Breast epithelium (tissue), 4 donors: ENCODE data around the gene SERPINB7. TPM values are rescaled to one million over a fixed set of nuclear protein-coding genes. Genes with fewer than 3 reads are reported as not detected.
A peak's percentile ranks its signal among the peaks of the same experiment; 100 is the strongest.

Source experiments
- DNase-seq, 2 donors: peaks; one replicate each; pipeline ENCODE4 v3.0.0-alpha.2; 2019; ENCODE audit warnings: low spot score in 2 of 2
- H3K27ac ChIP-seq, 2 donors: fragments of 200-600 bp; sonication (generic) in 1 of 2; one replicate each; pipeline ENCODE4 v1.5.1; 2016 to 2019; ENCODE audit warnings: mild to moderate bottlenecking in 1 of 2
- H3K27me3 ChIP-seq, 2 donors: fragments of 200-600 bp; sonication (generic) in 1 of 2; one replicate each; pipeline versions ENCODE4 v1.5.1 to v1.6.0; 2017 to 2019; ENCODE audit warnings: control low read depth in 1 of 2, mild to moderate bottlenecking in 1 of 2
- H3K36me3 ChIP-seq: fragments of 200-600 bp; one replicate; pipeline ENCODE4 v1.5.1; 2019
- H3K4me1 ChIP-seq, 2 donors: fragments of 200-600 bp; sonication (generic); one replicate each; pipeline ENCODE4 v1.5.1; 2016 to 2019; ENCODE audit warnings: control low read depth in 1 of 2
- H3K4me3 ChIP-seq, 3 donors: fragments of 200-600 bp; sonication (generic); 1 replicate in 2 of 3; 2 replicates in 1 of 3; pipeline ENCODE4 v1.5.1; 2016 to 2019; ENCODE audit warnings: mild to moderate bottlenecking in 3 of 3, moderate library complexity in 2 of 3
- H3K9me3 ChIP-seq, 2 donors: fragments of 200-600 bp; sonication (generic) in 1 of 2; one replicate each; pipeline ENCODE4 v1.5.1; 2016 to 2019; ENCODE audit warnings: control low read depth in 1 of 2
- POLR2A ChIP-seq: fragments of 450-650 bp; IDR thresholded peaks from one replicate; pipeline ENCODE4 v1.6.1; 2016; ENCODE audit warnings: antibody characterized with exemption, mild to moderate bottlenecking, moderate library complexity
- POLR2AphosphoS5 ChIP-seq, 3 donors: sonication (generic); formaldehyde crosslinking; IDR thresholded peaks; one replicate each; pipeline ENCODE4 v1.6.1; 2017; ENCODE audit warnings: antibody characterized with exemption in 3 of 3
- intact Hi-C: fragments of 100-400 bp; cut with DNase I; formaldehyde crosslinking; loops from one replicate; pipeline ENCODE4 v1.15.1; 2023; ENCODE audit warnings: low total_unique reads
- total RNA-seq, 3 donors: library from RNA; depleted of rRNA; stranded (reverse); fragments of >200 nt; gene quantifications; one replicate each; pipeline ENCODE4 v1.1.0, GENCODE V29; 2016
- TF ChIP-seq, protein P1 (sequence below), 3 donors: fragments of 450-650 bp; IDR thresholded peaks; one replicate each; pipeline ENCODE4 v1.5.1; 2016 to 2017; ENCODE audit warnings: antibody characterized with exemption in 3 of 3, mild to moderate bottlenecking in 3 of 3, moderate library complexity in 3 of 3

The SERPINB7 gene
- total RNA-seq, 3 donors from 2014 or later, result not detected

DNA sequence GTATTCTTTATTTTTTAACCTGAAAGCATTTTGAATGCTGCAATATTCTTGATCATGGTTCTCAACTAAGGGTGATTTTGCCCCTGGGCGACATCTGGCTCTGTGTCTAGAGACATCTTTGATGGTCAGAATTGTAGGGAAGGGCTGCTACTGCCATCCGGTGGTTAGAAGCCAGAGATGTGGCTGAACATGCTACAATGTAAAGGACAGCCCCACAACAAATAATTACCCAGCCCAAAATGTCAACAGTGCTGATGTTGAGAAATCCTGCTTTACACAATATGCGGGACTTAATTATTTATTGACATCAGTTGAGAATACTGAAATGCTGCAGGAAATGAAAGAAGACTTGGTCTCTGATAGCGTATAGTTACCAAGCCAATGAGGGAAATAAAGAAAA is 74.8 kb downstream of the SERPINB7 start:
- H3K9me3 ChIP-seq, result no peaks in the 10 kb centered on the region
- H3K36me3 ChIP-seq, result no peaks in the 10 kb centered on the region
- TF ChIP-seq, protein P1, sequence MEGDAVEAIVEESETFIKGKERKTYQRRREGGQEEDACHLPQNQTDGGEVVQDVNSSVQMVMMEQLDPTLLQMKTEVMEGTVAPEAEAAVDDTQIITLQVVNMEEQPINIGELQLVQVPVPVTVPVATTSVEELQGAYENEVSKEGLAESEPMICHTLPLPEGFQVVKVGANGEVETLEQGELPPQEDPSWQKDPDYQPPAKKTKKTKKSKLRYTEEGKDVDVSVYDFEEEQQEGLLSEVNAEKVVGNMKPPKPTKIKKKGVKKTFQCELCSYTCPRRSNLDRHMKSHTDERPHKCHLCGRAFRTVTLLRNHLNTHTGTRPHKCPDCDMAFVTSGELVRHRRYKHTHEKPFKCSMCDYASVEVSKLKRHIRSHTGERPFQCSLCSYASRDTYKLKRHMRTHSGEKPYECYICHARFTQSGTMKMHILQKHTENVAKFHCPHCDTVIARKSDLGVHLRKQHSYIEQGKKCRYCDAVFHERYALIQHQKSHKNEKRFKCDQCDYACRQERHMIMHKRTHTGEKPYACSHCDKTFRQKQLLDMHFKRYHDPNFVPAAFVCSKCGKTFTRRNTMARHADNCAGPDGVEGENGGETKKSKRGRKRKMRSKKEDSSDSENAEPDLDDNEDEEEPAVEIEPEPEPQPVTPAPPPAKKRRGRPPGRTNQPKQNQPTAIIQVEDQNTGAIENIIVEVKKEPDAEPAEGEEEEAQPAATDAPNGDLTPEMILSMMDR (IDR thresholded peaks at IDR 0.05), result peak in 1 of 3 donors; percentile 19
- TF ChIP-seq POLR2A, result no peak
- TF ChIP-seq POLR2AphosphoS5 (IDR thresholded peaks at IDR 0.05), result no peak
- no peaks in the 10 kb centered on the region for H3K4me1 ChIP-seq
- no peak overlapping the region for H3K4me3 ChIP-seq
- DNase-seq, result no peak
- intact Hi-C loops, result no loop called here
- no peak overlapping the region for H3K27ac ChIP-seq
- H3K27me3 ChIP-seq, result no peaks in the 10 kb centered on the region

DNA sequence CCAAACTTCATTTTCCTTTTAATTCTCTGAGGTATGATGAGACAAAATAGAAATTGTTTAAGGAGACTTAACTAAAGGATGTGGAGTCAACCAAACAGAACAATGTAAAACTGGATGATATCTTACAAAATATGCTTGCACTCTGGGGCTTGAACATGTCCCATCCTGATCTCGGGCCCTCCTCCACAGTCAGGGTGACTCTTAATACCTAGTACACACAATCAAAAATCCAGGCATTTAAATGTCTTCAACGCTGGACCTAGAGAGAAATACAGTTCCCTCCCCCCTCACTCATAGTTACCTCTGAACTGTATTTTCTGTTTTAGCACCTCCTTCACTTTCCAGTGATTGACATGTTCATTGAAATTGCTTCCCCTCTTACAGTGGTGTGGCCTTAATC is 75.4 kb downstream of the SERPINB7 start:
- H3K27ac ChIP-seq, result no peak overlapping the region
- H3K9me3 ChIP-seq, result no peaks in the 10 kb centered on the region
- H3K27me3 ChIP-seq, result no peaks in the 10 kb centered on the region
- intact Hi-C loops, result no loop called here
- H3K4me1 ChIP-seq, result no peaks in the 10 kb centered on the region
- H3K36me3 ChIP-seq, result no peaks in the 10 kb centered on the region
- H3K4me3 ChIP-seq, result no peak overlapping the region
- no peak for DNase-seq
- TF ChIP-seq POLR2AphosphoS5 (IDR thresholded peaks at IDR 0.05), result no peak
- TF ChIP-seq, protein P1 (IDR thresholded peaks at IDR 0.05), result no peak
- TF ChIP-seq POLR2A, result no peak

Other genes starting within 250 kb of the SERPINB7 start
- not detected for gene SERPINB12, start 233.0 kb upstream of the SERPINB7 start, total RNA-seq
- gene SERPINB13, start 188.1 kb upstream of the SERPINB7 start, total RNA-seq, result not detected
- under 1 TPM in 1 of 3 donors, not detected in 2; 0.66 TPM for gene SERPINB4, start 131.2 kb upstream of the SERPINB7 start, total RNA-seq
- not detected for gene SERPINB3, start 113.5 kb upstream of the SERPINB7 start, total RNA-seq
- gene SERPINB11, start 72.5 kb upstream of the SERPINB7 start, total RNA-seq, result not detected
- 10 to 100 TPM in 1 of 3 donors, under 1 TPM in 1, not detected in 1; 0.32 to 16.2 TPM for gene SERPINB2, start 112.3 kb downstream of the SERPINB7 start, total RNA-seq
- gene SERPINB10, start 132.5 kb downstream of the SERPINB7 start, total RNA-seq, result under 1 TPM in 1 of 3 donors, not detected in 2; 0.15 TPM
- under 1 TPM in 1 of 3 donors, not detected in 2; 0.29 TPM for gene HMSD, start 173.9 kb downstream of the SERPINB7 start, total RNA-seq
- gene SERPINB8, start 194.7 kb downstream of the SERPINB7 start, total RNA-seq, result 10 to 100 TPM; 13.1 to 16.0 (median 13.5) TPM